ENCODE data around the gene RPL12.

GRCh38 chr9:127406799-127407491, 44.3 kb downstream of the RPL12 start:
- no peak for TF ChIP-seq CTCF (conservative IDR thresholded peaks at IDR 0.05 in 1 of 2, IDR thresholded peaks at IDR 0.05 in 1 of 2; ENCODE audit: extremely low read depth in 1 of 2, insufficient read depth in 1 of 2, low read depth in 1 of 2, low read length in 2 of 2)
- no peak for TF ChIP-seq EZH2 (IDR thresholded peaks at IDR 0.05; ENCODE audit: borderline replicate concordance, low read length)
